ENCODE measurements around the gene AQP2.

DNA sequence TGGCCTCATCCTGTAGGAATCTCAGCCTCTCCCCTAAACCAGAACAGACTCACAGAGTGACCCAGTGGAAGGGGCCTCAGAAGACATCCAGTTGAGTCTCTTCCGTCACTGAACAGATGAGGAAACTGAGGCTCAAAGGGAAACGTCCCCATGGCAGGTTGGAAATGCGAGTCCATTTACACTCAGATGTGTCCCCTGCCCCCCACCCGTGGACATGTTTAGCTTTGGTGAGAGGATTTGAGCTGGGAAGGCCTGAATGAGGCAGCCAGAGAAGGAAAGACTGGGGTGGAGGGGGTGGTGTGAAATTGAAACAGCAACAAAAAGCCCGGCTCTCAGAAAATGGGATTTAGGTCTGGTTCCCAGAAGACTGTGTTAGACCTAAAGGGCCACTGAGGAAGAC, 48.6 kb upstream of the AQP2 start:
- no peak for TF ChIP-seq ZFP3 (CRISPR knock-in tag; IDR thresholded peaks at IDR 0.05)
- TF ChIP-seq ZC3H10 (CRISPR knock-in tag; IDR thresholded peaks at IDR 0.05): no peak
- TF ChIP-seq ZFP30 (CRISPR knock-in tag; IDR thresholded peaks at IDR 0.05): no peak
- TF ChIP-seq BACH2 (CRISPR knock-in tag; IDR thresholded peaks at IDR 0.05; ENCODE audit: borderline replicate concordance): no peak
- no peak for TF ChIP-seq POU6F1 (CRISPR knock-in tag; IDR thresholded peaks at IDR 0.05; ENCODE audit: borderline replicate concordance, low read depth)
- TF ChIP-seq OSR1 (CRISPR knock-in tag; IDR thresholded peaks at IDR 0.05): no peak
- TF ChIP-seq, protein P1, sequence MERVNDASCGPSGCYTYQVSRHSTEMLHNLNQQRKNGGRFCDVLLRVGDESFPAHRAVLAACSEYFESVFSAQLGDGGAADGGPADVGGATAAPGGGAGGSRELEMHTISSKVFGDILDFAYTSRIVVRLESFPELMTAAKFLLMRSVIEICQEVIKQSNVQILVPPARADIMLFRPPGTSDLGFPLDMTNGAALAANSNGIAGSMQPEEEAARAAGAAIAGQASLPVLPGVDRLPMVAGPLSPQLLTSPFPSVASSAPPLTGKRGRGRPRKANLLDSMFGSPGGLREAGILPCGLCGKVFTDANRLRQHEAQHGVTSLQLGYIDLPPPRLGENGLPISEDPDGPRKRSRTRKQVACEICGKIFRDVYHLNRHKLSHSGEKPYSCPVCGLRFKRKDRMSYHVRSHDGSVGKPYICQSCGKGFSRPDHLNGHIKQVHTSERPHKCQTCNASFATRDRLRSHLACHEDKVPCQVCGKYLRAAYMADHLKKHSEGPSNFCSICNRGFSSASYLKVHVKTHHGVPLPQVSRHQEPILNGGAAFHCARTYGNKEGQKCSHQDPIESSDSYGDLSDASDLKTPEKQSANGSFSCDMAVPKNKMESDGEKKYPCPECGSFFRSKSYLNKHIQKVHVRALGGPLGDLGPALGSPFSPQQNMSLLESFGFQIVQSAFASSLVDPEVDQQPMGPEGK (CRISPR knock-in tag; IDR thresholded peaks at IDR 0.05; ENCODE audit: borderline replicate concordance): no peak
- no peak for TF ChIP-seq GLIS3 (CRISPR knock-in tag; IDR thresholded peaks at IDR 0.05)
- TF ChIP-seq ISL1 (CRISPR knock-in tag; IDR thresholded peaks at IDR 0.05): no peak
- TF ChIP-seq, protein P2, sequence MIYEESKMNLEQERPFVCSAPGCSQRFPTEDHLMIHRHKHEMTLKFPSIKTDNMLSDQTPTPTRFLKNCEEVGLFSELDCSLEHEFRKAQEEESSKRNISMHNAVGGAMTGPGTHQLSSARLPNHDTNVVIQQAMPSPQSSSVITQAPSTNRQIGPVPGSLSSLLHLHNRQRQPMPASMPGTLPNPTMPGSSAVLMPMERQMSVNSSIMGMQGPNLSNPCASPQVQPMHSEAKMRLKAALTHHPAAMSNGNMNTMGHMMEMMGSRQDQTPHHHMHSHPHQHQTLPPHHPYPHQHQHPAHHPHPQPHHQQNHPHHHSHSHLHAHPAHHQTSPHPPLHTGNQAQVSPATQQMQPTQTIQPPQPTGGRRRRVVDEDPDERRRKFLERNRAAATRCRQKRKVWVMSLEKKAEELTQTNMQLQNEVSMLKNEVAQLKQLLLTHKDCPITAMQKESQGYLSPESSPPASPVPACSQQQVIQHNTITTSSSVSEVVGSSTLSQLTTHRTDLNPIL (CRISPR knock-in tag; IDR thresholded peaks at IDR 0.05; ENCODE audit: low read depth): no peak
- TF ChIP-seq CSDC2 (CRISPR knock-in tag; IDR thresholded peaks at IDR 0.05): no peak
- TF ChIP-seq ARNTL (CRISPR knock-in tag; IDR thresholded peaks at IDR 0.05; ENCODE audit: borderline replicate concordance, low read depth): no peak
- TF ChIP-seq, protein P3, sequence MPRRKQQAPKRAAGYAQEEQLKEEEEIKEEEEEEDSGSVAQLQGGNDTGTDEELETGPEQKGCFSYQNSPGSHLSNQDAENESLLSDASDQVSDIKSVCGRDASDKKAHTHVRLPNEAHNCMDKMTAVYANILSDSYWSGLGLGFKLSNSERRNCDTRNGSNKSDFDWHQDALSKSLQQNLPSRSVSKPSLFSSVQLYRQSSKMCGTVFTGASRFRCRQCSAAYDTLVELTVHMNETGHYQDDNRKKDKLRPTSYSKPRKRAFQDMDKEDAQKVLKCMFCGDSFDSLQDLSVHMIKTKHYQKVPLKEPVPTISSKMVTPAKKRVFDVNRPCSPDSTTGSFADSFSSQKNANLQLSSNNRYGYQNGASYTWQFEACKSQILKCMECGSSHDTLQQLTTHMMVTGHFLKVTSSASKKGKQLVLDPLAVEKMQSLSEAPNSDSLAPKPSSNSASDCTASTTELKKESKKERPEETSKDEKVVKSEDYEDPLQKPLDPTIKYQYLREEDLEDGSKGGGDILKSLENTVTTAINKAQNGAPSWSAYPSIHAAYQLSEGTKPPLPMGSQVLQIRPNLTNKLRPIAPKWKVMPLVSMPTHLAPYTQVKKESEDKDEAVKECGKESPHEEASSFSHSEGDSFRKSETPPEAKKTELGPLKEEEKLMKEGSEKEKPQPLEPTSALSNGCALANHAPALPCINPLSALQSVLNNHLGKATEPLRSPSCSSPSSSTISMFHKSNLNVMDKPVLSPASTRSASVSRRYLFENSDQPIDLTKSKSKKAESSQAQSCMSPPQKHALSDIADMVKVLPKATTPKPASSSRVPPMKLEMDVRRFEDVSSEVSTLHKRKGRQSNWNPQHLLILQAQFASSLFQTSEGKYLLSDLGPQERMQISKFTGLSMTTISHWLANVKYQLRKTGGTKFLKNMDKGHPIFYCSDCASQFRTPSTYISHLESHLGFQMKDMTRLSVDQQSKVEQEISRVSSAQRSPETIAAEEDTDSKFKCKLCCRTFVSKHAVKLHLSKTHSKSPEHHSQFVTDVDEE (CRISPR knock-in tag; IDR thresholded peaks at IDR 0.05): no peak
- no peak for TF ChIP-seq RARB (CRISPR knock-in tag; IDR thresholded peaks at IDR 0.05)
